ENCODE results near the gene DVL2.
"Not testable (repeated sequence)": the region's sequence is repeated elsewhere in the genome, so short reads cannot be mapped to it uniquely, and the experiment has no call there.

The DVL2 gene

DNA sequence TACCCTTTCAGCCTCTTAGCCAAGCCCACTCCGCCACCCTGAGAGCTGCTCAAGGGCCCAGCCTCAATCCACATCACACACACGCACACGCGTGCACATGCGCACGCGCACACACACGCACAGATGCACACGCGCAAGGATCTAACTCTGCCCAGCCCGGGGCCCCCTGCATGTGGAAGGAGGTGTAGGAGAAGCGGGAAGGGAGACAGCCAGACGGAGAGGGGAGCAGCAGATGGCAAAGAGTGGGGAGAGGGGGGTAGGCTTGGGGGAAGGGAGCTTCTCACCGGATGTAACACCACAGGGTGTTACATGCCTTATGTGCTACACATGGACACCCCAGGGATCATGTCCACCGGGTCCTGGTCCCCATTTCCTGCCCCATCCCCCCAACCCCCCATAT is 30.0 kb downstream of the DVL2 start:
- no peak for DNase-seq (ENCODE audit: low read depth in 1 of 2, low spot score in 1 of 2)

DNA sequence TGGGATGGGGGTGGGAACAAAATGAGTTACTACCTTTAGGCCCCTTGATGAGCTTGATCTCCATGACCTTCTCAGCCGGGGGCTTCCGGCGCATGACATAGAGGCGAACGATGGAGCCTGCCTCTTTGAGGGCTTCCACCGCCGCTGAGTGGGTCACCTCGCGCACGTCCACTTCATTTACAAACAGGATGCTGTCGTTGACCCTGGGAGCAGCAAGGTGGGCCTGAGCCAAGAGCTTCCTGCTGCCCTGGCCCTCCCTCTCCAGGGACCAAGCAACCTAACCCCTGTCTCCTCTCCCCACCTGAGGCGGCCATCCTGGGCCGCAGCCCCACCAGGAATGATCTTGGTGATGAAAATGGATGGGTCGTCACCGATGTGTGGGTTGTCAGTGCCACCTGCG is 30.9 kb downstream of the DVL2 start:
- DNase-seq (ENCODE audit: low read depth in 1 of 2, low spot score in 1 of 2): no peak

- no peak for DNase-seq (ENCODE audit: low read depth in 1 of 2, low spot score in 1 of 2)
These were observed 37.5 kb downstream of the DVL2 start for GRCh38 chr17:7196651-7197401.

GRCh38 chr17:7195971-7196370 is 38.3 kb downstream of the DVL2 start:
- DNase-seq (ENCODE audit: low read depth in 1 of 2, low spot score in 1 of 2): no peak

- DNase-seq (ENCODE audit: low read depth in 1 of 2, low spot score in 1 of 2): no peak
These were observed 41.9 kb downstream of the DVL2 start for GRCh38 chr17:7192271-7192937.

DNA sequence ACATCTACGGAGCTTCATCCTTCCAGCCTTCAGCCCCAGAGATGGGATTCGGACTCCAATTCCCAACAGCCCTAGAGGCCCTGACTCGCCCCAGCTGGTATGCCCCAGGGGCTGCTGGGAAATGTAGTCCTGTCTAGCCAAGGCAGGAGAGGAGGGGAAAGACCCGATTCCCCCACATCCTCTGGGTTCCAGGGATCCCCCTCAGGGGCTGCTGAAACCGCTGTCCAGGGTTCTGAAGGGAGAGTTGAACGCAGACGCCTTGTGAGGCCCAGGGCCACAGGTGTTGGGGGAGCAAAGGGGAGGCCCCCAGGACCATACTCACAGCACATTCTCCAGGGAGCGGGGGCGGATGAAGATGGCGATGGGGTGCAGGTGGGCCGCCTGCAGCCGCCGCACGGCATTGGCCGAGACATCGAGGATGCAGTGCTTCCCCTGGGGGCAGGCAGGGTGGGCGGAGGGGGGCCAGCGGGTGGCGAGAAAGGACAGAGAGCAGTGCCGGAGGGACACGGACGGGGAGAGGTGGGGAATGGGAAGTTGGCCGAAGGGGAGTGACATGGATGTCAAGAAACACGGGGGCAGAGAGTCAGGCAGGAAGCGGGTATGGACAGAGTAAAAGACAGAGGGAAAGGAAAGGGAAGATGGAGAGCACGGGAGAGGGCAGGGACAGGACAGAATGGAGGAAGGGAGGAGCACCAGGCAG is 42.6 kb downstream of the DVL2 start:
- DNase-seq (ENCODE audit: low read depth in 1 of 2, low spot score in 1 of 2): no peak

GRCh38 chr17:7191069-7191468 is 43.2 kb downstream of the DVL2 start:
- DNase-seq (ENCODE audit: low read depth in 1 of 2, low spot score in 1 of 2): no peak

- DNase-seq (ENCODE audit: low read depth in 1 of 2, low spot score in 1 of 2): no peak
These were observed 43.9 kb downstream of the DVL2 start for GRCh38 chr17:7190276-7190917.

DNA sequence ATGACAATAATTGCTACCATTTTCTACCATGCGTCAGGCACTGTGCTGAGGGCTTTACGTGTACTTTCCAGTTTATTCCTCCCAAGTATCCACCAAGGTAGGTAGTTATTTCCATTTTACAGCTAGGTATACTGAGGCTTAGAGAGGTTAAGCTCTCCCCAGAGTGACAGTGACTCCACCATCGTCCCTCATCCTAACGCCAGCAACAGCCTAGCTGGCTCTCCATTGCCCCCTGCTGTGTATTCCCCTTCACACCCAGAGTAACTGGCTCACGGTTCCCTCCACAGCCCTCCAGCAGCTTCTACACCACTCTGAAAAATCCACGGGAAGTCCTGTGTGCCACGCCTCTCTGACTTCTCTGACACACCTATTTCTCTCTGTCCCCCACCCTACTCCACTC is 48.1 kb downstream of the DVL2 start:
- no peak for DNase-seq (ENCODE audit: low read depth in 1 of 2, low spot score in 1 of 2)

DNA sequence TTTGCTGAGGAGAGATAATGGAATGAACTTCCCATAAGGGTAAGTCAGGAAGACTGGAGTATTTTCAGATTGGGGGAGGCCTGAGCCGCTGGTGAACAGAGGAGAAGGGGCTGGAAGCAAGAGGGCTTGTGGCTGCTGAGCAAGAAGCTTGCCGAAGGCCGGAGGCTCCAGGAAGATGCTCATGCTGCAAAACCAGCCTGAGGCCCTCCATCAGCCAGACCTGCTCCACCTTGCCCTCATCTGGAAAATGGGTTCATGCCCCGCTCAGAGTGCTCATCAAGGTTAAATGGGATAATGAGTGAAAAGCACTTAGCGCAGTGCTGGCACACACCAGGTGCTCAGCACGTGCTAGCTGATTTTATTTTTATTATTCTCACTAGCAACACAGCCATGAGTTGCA is 49.7 kb downstream of the DVL2 start:
- no peak for DNase-seq (ENCODE audit: low read depth in 1 of 2, low spot score in 1 of 2)

DNA sequence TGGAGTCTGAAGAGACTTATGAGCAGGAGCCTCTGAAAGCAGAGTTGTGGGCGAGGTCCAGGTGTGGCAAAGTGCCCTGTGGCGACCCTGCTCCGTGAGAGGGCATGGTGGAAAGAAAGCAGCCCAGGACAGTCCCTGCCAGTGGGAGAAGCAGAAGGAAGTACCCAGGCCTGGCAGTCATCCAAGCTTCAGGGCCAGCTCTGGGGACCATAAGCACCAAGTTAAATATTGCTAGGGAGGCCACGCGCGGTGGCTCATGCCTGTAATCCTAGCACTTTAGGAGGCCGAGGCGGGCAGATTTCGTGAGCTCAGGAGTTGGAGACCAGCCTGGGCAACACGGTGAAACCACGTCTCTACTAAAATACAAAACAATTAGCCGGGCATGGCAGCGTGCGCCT is 50.2 kb downstream of the DVL2 start:
- no peak for DNase-seq (ENCODE audit: low read depth in 1 of 2, low spot score in 1 of 2)

DNA sequence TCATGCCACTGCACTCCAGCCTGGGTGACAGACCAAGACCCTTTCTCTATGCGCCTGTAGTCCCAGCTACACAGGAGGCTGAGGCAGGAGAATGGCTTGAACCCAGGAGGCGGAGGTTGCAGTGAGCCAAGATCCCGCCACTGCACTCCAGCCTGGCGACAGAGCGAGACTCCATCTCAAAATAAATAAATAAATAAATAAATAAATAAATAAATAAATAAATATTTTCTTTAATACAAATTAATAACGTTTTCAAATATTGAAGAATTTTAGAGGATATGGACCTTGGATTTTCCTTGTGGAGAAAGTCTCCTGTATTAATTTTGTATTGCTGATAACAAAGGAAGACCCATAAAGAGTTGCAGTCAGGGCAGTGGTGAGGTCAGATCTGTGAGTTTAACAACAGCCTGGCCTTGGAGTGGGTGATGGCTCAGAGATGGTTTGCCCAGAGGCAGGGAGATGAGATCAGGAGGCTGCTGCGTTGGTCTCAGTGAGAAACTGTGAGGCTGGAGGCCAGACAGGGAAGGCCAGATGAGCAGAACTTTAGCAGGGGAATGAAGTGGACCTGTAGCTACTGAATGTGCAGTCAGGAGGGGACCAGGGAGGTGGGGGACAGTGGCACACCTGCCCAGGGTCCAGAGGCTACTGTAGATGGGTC is 50.8 kb downstream of the DVL2 start:
- no peak for DNase-seq (ENCODE audit: low read depth in 1 of 2, low spot score in 1 of 2)

GRCh38 chr17:7182101-7182500 is 52.2 kb downstream of the DVL2 start:
- not testable (repeated sequence) for DNase-seq (ENCODE audit: low read depth in 1 of 2, low spot score in 1 of 2)

DNA sequence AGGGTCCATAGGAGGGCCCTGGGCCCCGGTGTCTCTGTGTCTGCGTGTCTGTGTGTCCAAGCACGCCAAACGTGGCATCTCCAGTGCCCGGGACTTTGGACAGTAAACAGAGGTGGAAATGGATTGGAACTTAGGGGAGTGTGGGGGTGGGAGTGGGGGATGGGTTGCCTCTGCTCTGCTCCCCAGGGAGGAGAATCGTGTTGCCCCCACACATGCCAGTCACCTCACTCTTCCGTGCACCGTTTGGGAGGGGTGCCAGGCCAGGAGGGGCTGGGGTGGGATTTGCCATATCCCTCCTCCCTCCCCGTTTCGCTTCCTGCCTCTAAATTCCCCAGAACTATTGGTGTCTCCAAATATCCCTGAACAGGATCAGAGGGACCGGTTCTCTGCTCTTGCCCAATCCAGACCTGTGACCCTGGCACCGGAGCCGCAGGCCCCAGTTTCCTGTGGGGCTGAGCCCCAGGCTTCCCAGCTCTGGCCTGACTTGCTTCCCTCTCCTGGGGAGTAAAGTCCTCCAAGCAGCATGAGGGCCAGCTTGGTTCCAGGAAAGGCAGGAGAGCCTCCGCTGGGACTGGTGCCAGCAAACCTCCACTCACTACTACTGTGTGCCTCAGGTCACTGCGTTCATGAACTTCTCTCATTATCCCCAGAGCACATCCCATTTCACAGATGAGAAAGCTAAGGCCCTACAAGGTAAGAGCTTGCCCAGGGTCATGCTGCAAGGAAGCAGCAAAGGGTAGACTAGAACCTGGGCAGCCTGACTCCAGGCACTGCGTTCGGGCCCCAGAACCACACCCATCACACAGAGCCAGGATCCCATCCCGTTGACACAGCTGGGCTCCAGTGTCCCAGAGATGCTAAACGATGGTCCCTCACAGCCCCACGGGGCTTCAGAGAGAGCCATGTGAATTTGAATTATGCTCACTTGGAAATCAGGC is 54.7 kb downstream of the DVL2 start, which contains the start of gene ASGR1:
TSS of gene ASGR1 (minus strand) at position 54 of the 938 bp plus-strand sequence. CDS start 807 bp downstream, outside the sequence.
- DNase-seq (ENCODE audit: low read depth in 1 of 2, low spot score in 1 of 2): no peak

DNA sequence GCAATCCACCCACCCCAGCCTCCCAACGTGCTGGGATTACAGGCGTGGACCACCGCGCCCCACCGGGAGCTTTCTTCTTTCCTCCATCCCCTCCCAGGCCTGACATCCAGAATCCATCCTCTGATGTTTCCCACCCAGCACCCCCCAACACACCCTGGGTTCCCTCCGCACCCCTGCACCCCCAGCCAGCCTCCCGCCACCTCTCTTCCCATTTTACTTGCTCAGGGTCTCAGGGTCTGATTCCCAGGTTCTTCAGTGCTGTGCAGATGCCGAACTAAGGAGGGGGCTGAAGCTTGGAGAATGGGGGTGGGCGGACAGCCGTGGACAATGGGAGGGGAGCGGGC is 55.4 kb downstream of the DVL2 start:
- DNase-seq (ENCODE audit: low read depth in 1 of 2, low spot score in 1 of 2): no peak

DNA sequence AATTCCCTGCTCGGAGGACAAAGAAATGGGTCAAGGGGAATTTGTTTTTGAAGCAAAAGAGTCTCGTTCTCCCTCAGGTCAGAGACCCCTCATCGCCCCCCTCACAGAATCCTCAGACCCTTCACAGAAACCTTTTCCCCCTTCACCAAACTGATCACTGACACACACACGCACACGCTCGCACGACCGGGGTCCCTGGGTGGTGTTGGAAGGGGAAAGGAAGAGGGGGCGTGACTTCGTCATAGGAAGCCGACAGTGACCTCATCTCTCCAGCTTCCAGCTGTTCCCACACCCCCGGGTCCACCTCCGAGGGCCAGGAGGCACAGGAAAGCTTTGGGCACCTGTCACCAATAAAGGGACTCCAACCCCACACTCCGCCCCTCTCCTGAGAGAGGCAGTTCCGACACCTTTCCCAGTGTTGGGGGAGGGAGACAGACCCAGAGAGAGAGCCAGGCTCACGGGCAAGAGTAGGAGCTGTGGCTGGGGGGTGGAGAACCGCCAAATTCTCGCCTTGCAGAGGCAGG is 56.3 kb downstream of the DVL2 start:
- no peak for DNase-seq (ENCODE audit: low read depth in 1 of 2, low spot score in 1 of 2)

- peak; percentile 43 to 46 for DNase-seq (ENCODE audit: low read depth in 1 of 2, low spot score in 1 of 2)
These were observed 56.9 kb downstream of the DVL2 start for GRCh38 chr17:7177191-7177953.

DNA sequence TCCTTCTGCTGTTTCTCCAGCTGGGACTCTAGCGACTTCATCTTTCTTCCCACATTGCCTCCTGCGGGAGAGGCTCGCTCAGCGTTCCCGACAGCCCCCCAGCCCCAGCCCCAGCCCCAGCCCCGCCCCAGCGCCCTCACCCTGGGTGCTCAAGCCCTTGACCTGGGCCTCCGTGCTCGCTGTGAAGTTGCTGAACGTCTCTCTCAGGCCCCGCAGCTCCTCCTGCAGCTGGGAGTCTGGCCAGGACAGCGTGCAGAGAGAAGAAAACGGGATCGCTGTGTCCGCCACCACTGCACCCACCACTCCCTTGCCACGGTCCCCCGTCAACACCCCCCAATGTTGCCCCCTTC is 57.5 kb downstream of the DVL2 start:
- no peak for DNase-seq (ENCODE audit: low read depth in 1 of 2, low spot score in 1 of 2)

DNA sequence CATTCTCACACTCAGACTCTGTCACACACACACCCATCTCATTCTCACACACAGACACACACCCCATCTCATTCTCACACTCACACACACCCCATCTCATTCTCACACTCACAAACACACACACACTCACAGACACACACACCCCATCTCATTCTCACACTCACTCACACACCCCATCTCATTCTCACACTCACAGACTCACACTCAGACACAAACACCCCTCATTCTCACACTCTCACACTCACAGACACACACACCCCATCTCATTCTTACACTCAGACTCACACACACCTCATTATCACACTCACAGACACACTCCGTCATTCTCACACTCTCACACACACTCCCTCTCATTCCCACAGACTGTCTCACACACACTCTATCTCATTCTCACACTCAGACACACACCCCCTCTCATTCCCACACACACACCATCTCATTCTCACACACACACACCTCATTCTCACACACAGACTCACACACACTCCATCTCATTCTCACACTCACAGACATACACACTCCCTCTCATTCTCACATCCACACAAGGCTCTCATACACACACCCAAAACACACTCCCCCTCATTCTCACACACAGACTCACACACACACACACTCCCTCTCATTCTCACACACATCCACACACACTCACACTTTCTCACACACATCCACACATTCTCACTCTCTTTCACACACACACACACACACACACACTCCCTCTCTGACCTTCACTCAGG is 58.0 kb downstream of the DVL2 start:
- DNase-seq (ENCODE audit: low read depth in 1 of 2, low spot score in 1 of 2): no peak
